Upper lobe of right lung (tissue), 1 donor: ENCODE results near the gene INPP4B. TPM values are rescaled to one million over a fixed set of nuclear protein-coding genes. Genes with fewer than 3 reads are reported as not detected.

Source experiments
- ATAC-seq: fragments of 200-7000 bp; cut with Tn5 transposase; one replicate; pipeline ENCODE4 v1.9.1; 2020; ENCODE audit warnings: mild to moderate bottlenecking, moderate library complexity
- DNase-seq: peaks from one replicate; pipeline ENCODE4 v3.0.0-alpha.2; 2020
- H3K27ac ChIP-seq: fragments of 200-600 bp; one replicate; pipeline ENCODE4 v1.8.0; 2022
- H3K27me3 ChIP-seq: fragments of 200-600 bp; one replicate; pipeline ENCODE4 v1.8.0; 2022; ENCODE audit warnings: mild to moderate bottlenecking
- H3K36me3 ChIP-seq: fragments of 200-600 bp; one replicate; pipeline ENCODE4 v1.8.0; 2022
- H3K4me1 ChIP-seq: fragments of 200-600 bp; one replicate; pipeline ENCODE4 v1.8.0; 2022
- H3K4me3 ChIP-seq: fragments of 200-600 bp; one replicate; pipeline ENCODE4 v1.8.0; 2022; ENCODE audit warnings: mild to moderate bottlenecking
- H3K9me3 ChIP-seq: fragments of 200-600 bp; one replicate; pipeline ENCODE4 v1.8.0; 2022
- intact Hi-C: fragments of 100-400 bp; cut with DNase I; formaldehyde crosslinking; loops from one replicate; pipeline ENCODE4 v1.11.0; 2022
- total RNA-seq: library from RNA; stranded (reverse); fragmentation: NEBNext Ultra II Directional; extraction: Animal tissue kit (Norgen Biotek cat#: 25700); gene quantifications from one replicate; pipeline ENCODE4 v1.2.1, GENCODE V29; 2021
- TF ChIP-seq, protein P1 (sequence below): fragments of 200-600 bp; IDR thresholded peaks from one replicate; pipeline ENCODE4 v1.8.0; 2022; ENCODE audit warnings: antibody characterized with exemption
- donor health status: DM: no; HTN: yes; CAD: no; lungs with severe emphysema.

The INPP4B gene
- total RNA-seq, 1 donor from 2014 or later, result 20.7 TPM

DNA sequence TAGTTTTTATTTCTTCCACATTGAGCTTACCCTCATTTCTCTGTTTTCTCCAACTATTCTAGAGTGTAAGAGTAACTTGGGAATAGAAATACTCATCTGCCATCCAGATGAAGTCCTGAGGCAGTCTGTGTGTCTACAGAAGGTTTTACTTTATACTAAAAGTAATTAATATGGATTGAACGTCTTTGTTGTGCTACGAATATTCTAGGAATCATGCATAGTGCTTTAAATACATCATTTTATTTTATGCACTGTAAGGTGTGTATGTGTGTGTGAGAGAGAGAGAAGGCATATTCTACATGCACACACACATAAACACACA lies 305.7 kb downstream of the INPP4B start:
- Histone ChIP-seq H3K4me3 (no peak overlapping the region), H3K27me3 (no peaks in the 10 kb centered on the region), H3K27ac (no peak overlapping the region), H3K36me3 (no peaks in the 10 kb centered on the region), H3K9me3 (no peaks in the 10 kb centered on the region), H3K4me1 (no peaks in the 10 kb centered on the region)
- TF ChIP-seq, protein P1, sequence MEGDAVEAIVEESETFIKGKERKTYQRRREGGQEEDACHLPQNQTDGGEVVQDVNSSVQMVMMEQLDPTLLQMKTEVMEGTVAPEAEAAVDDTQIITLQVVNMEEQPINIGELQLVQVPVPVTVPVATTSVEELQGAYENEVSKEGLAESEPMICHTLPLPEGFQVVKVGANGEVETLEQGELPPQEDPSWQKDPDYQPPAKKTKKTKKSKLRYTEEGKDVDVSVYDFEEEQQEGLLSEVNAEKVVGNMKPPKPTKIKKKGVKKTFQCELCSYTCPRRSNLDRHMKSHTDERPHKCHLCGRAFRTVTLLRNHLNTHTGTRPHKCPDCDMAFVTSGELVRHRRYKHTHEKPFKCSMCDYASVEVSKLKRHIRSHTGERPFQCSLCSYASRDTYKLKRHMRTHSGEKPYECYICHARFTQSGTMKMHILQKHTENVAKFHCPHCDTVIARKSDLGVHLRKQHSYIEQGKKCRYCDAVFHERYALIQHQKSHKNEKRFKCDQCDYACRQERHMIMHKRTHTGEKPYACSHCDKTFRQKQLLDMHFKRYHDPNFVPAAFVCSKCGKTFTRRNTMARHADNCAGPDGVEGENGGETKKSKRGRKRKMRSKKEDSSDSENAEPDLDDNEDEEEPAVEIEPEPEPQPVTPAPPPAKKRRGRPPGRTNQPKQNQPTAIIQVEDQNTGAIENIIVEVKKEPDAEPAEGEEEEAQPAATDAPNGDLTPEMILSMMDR, result no peak
- intact Hi-C loops, result no loop called here
- no peak for DNase-seq
- ATAC-seq, result no peak

DNA sequence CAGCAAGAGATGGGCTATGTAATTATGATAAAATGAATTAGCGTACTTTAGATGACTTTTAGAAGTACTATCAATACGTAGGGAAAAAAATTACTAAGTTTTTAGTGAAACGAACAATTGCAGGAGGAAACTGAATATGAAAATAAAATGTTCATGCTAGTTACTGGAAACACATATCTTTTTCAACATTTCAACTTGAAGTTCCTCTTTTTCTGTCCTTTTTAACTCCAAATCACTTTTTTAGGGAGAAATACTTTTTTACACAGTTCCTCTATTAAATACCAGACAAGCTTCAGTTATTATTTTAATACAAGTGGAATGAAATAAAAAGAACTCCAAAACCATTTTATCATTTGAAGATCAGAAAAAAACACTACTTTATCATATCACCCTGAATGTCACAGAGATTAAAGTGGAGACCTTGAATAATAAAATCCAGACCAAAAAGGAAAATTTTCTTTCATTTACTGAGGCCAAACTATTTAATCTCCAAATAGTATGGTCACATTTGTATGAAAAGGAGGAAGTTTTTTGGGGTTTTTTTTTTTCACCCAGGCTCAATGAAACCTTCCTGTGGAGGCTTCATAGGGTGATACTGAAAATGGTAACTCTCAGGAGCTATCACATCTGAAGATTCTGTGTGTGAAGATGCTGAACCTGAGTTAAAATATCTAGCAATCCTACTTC lies 306.2 kb downstream of the INPP4B start:
- no peaks in the 10 kb centered on the region for H3K4me1 ChIP-seq
- H3K36me3 ChIP-seq, result no peaks in the 10 kb centered on the region
- TF ChIP-seq, protein P1, result no peak
- no peaks in the 10 kb centered on the region for H3K27me3 ChIP-seq
- no peak overlapping the region for H3K4me3 ChIP-seq
- no peak overlapping the region for H3K27ac ChIP-seq
- no peaks in the 10 kb centered on the region for H3K9me3 ChIP-seq
- intact Hi-C loops, result no loop called here
- no peak for ATAC-seq
- DNase-seq, result no peak

DNA sequence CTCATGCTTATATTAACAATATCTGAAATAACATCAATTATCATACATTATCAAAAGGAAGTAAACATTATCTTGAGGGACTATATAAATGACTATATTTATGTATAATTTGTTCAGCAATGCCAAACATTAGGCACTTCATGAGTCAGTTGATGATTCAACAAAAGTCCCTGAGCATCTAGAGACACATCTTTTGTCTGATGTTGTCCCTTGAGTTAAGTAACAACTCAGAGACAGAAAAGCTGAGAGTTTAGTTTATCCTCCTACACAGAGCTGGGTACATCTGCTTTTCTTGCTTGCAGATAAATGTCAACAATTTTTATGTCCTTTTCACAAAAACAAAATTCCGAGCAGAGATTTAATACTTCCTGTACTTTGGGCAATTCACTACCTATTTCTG lies 311.1 kb downstream of the INPP4B start:
- Histone ChIP-seq H3K9me3 (no peaks in the 10 kb centered on the region), H3K4me1 (no peaks in the 10 kb centered on the region), H3K27me3 (no peaks in the 10 kb centered on the region), H3K36me3 (no peaks in the 10 kb centered on the region), H3K4me3 (no peak overlapping the region), H3K27ac (no peak overlapping the region)
- no peak for ATAC-seq
- intact Hi-C loops, result no loop called here
- TF ChIP-seq, protein P1, result no peak
- no peak for DNase-seq

DNA sequence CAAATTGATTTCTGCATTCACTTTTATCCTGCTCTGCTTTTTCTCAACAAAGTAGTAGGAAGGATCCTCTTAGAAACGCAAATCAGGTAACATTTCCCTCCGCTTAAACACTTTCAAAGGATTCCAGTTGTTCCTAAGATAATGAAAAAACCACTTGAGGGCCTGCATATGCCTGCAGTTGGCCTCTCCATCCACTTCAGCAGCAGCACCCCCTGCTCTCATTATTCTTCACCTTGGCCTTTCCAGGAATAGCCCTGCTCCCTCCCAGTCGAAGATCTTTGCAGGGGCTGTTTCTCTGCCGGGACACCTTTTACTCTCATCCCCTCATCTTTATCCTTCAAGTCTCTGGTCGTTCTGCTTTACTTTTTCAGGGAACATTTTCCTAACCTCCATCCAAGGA lies 314.0 kb downstream of the INPP4B start:
- ATAC-seq (no peak), DNase-seq (no peak)
- Histone ChIP-seq H3K9me3 (no peaks in the 10 kb centered on the region), H3K27ac (no peak overlapping the region), H3K36me3 (no peaks in the 10 kb centered on the region), H3K4me1 (no peaks in the 10 kb centered on the region), H3K4me3 (no peak overlapping the region), H3K27me3 (no peaks in the 10 kb centered on the region)
- TF ChIP-seq, protein P1, result no peak
- intact Hi-C loops, result no loop called here

DNA sequence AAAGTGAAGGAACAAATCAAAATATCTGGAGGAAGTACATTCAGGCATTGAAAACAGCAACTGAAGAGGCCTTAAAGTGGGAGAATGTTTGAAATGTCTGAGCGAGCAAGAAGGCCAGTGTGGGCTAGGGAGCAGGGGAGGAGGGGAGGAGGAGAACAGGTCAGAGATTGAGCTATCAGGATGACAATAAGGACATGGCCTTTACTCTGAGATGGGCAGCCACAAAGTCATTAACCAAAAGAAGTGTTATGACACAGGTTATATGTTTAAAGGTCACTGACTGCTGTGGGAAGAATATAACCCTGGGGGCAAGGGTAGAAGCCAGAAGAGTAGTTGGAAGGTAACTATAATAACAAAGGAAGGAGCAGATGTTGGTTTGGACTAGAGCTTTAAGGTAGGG lies 315.4 kb downstream of the INPP4B start:
- intact Hi-C loops, result no loop called here
- Histone ChIP-seq H3K27ac (no peak overlapping the region), H3K9me3 (no peaks in the 10 kb centered on the region), H3K27me3 (no peaks in the 10 kb centered on the region), H3K4me3 (no peak overlapping the region), H3K36me3 (no peaks in the 10 kb centered on the region), H3K4me1 (no peaks in the 10 kb centered on the region)
- DNase-seq (no peak), ATAC-seq (no peak)
- TF ChIP-seq, protein P1, result no peak

DNA sequence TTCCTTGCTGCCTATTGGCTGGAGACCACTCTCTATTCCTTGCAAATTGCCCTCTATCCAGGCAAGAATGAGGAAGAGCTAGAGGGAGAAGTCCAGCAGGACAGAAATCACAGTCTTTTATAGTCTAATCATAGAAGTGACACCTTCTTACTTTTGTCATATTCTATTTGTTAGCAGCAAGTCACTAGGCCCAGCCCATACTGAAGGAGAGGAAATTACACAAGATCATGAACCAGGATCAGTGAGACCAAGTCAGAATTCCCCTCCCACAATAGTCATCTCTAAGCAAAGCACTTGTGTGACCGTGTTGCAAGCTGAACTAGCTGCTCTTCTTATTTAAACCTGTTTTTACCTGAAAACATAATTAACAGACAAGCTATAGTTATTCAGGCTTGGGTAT lies 317.7 kb downstream of the INPP4B start:
- TF ChIP-seq, protein P1, result no peak
- ATAC-seq (no peak), DNase-seq (no peak)
- intact Hi-C loops, result no loop called here
- Histone ChIP-seq H3K4me3 (no peak overlapping the region), H3K9me3 (no peaks in the 10 kb centered on the region), H3K4me1 (no peaks in the 10 kb centered on the region), H3K36me3 (no peaks in the 10 kb centered on the region), H3K27ac (no peak overlapping the region), H3K27me3 (no peaks in the 10 kb centered on the region)
